ENCODE measurements around the gene GABPA.
"Not testable (repeated sequence)": the region's sequence is repeated elsewhere in the genome, so short reads cannot be mapped to it uniquely, and the experiment has no call there.

GABPA gene

GRCh38 chr21:25737421-25737820, 2.6 kb downstream of the GABPA start:
- DNase-seq (ENCODE audit: low read depth in 2 of 2) = no peak

- DNase-seq (ENCODE audit: low read depth in 2 of 2) = no peak
Observed at GRCh38 chr21:25742900-25743299, 8.1 kb downstream of the GABPA start.

- DNase-seq (ENCODE audit: low read depth in 2 of 2) = no peak
Observed at GRCh38 chr21:25744854-25745253, 10.1 kb downstream of the GABPA start.

GRCh38 chr21:25750085-25750484, 15.3 kb downstream of the GABPA start:
- DNase-seq (ENCODE audit: low read depth in 2 of 2) = no peak

- DNase-seq (ENCODE audit: low read depth in 2 of 2) = no peak
Observed at GRCh38 chr21:25752416-25752815, 17.6 kb downstream of the GABPA start.

GRCh38 chr21:25756190-25756932, 21.6 kb downstream of the GABPA start:
- DNase-seq (ENCODE audit: low read depth in 2 of 2) = no peak

- DNase-seq (ENCODE audit: low read depth in 2 of 2) = no peak
Observed at GRCh38 chr21:25757531-25757930, 22.8 kb downstream of the GABPA start.

- DNase-seq (ENCODE audit: low read depth in 2 of 2) = no peak
Observed at GRCh38 chr21:25759573-25759972, 24.8 kb downstream of the GABPA start.

- no peak for DNase-seq (ENCODE audit: low read depth in 2 of 2)
Observed at GRCh38 chr21:25760061-25760460, 25.3 kb downstream of the GABPA start.

GRCh38 chr21:25760677-25761076, 25.9 kb downstream of the GABPA start:
- DNase-seq (ENCODE audit: low read depth in 2 of 2) = no peak

- no peak for DNase-seq (ENCODE audit: low read depth in 2 of 2)
Observed at GRCh38 chr21:25764065-25764464, 29.3 kb downstream of the GABPA start.

GRCh38 chr21:25767921-25768320, 33.1 kb downstream of the GABPA start:
- no peak for DNase-seq (ENCODE audit: low read depth in 2 of 2)

- DNase-seq (ENCODE audit: low read depth in 2 of 2) = no peak
Observed at GRCh38 chr21:25772686-25773085, 37.9 kb downstream of the GABPA start.

GRCh38 chr21:25776440-25776839, 41.7 kb downstream of the GABPA start:
- DNase-seq (ENCODE audit: low read depth in 2 of 2) = no peak

GRCh38 chr21:25778126-25778875, 43.5 kb downstream of the GABPA start:
- DNase-seq (ENCODE audit: low read depth in 2 of 2) = not testable (repeated sequence)

GRCh38 chr21:25788677-25789076, 53.9 kb downstream of the GABPA start:
- no peak for DNase-seq (ENCODE audit: low read depth in 2 of 2)

- no peak for DNase-seq (ENCODE audit: low read depth in 2 of 2)
Observed at GRCh38 chr21:25790122-25790877, 55.5 kb downstream of the GABPA start.

- DNase-seq (ENCODE audit: low read depth in 2 of 2) = no peak
Observed at GRCh38 chr21:25790878-25791204, 56.1 kb downstream of the GABPA start.

GRCh38 chr21:25791319-25791718, 56.5 kb downstream of the GABPA start:
- DNase-seq (ENCODE audit: low read depth in 2 of 2) = no peak

- DNase-seq (ENCODE audit: low read depth in 2 of 2) = peak; percentile 63
Observed at GRCh38 chr21:25801217-25802014, 66.6 kb downstream of the GABPA start.

GRCh38 chr21:25806060-25806459, 71.3 kb downstream of the GABPA start:
- no peak for DNase-seq (ENCODE audit: low read depth in 2 of 2)

- DNase-seq (ENCODE audit: low read depth in 2 of 2) = no peak
Observed at GRCh38 chr21:25807191-25807590, 72.4 kb downstream of the GABPA start.
